HepG2 (cell line): ENCODE measurements around the gene GSPT1. TPM values are rescaled to one million over a fixed set of nuclear protein-coding genes. Genes with fewer than 3 reads are reported as not detected.

Source experiments
- ATF4 ChIP-seq, 2 experiments: fragments of 450-650 bp in 1 of 2; sonication (generic) in 1 of 2; formaldehyde crosslinking; IDR thresholded peaks; 2 replicates each; pipeline versions ENCODE4 v1.5.0 to v1.8.0; 2020 to 2022; ENCODE audit warnings: mild to moderate bottlenecking in 1 of 2, missing genetic modification reagents in 1 of 2
- CBX5 ChIP-seq: sonication (generic); formaldehyde crosslinking; IDR thresholded peaks from 2 replicates; pipeline ENCODE4 v1.4.0; 2020; ENCODE audit warnings: missing genetic modification reagents, borderline replicate concordance
- DNMT1 ChIP-seq: sonication (generic); formaldehyde crosslinking; IDR thresholded peaks from 2 replicates; pipeline ENCODE4 v1.5.1; 2020; ENCODE audit warnings: mild to moderate bottlenecking, missing genetic modification reagents
- EZH2 ChIP-seq: conservative IDR thresholded peaks from 2 replicates; pipeline ENCODE4 v1.6.1; 2012; ENCODE audit warnings: mild to moderate bottlenecking, low read depth, low read length, moderate library complexity
- HNF4A ChIP-seq: sonication (generic); formaldehyde crosslinking; IDR thresholded peaks from 2 replicates; pipeline ENCODE4 v1.4.0; 2020; ENCODE audit warnings: missing genetic modification reagents
- KDM5A ChIP-seq: fragments of 200-600 bp; sonication (generic); IDR thresholded peaks from 2 replicates; pipeline ENCODE4 v1.7.0; 2018; ENCODE audit warnings: antibody characterized with exemption, mild to moderate bottlenecking, low read length, borderline replicate concordance
- KMT2A ChIP-seq: sonication (generic); formaldehyde crosslinking; IDR thresholded peaks from 2 replicates; pipeline ENCODE4 v1.4.0; 2020; ENCODE audit warnings: missing genetic modification reagents
- MATR3 ChIP-seq: sonication (generic); formaldehyde crosslinking; IDR thresholded peaks from 2 replicates; pipeline ENCODE4 v1.4.0; 2020; ENCODE audit warnings: missing genetic modification reagents
- MLXIP ChIP-seq: sonication (generic); formaldehyde crosslinking; IDR thresholded peaks from 2 replicates; pipeline ENCODE4 v1.9.0; 2021; ENCODE audit warnings: missing genetic modification reagents, borderline replicate concordance
- MTF1 ChIP-seq: sonication (generic); formaldehyde crosslinking; IDR thresholded peaks from 2 replicates; pipeline ENCODE4 v1.5.0; 2020; ENCODE audit warnings: missing genetic modification reagents
- NFE2L1 ChIP-seq: sonication (generic); formaldehyde crosslinking; IDR thresholded peaks from 2 replicates; pipeline ENCODE4 v1.4.0; 2020; ENCODE audit warnings: missing genetic modification reagents, mild to moderate bottlenecking, borderline replicate concordance
- PHB2 ChIP-seq: fragments of 450-650 bp; IDR thresholded peaks from 2 replicates; pipeline ENCODE4 v1.6.1; 2018; ENCODE audit not compliant: partially characterized antibody
- SMAD1 ChIP-seq: sonication (generic); formaldehyde crosslinking; IDR thresholded peaks from 2 replicates; pipeline ENCODE4 v1.4.0; 2020; ENCODE audit warnings: missing genetic modification reagents, low read depth, mild to moderate bottlenecking, borderline replicate concordance
- ZBTB21 ChIP-seq: sonication (generic); formaldehyde crosslinking; IDR thresholded peaks from 2 replicates; pipeline ENCODE4 v1.4.0; 2020; ENCODE audit warnings: missing genetic modification reagents
- ZFX ChIP-seq: sonication (generic); formaldehyde crosslinking; IDR thresholded peaks from 2 replicates; pipeline ENCODE4 v1.4.0; 2020; ENCODE audit warnings: mild to moderate bottlenecking, low read depth, missing genetic modification reagents, moderate library complexity
- ZNF232 ChIP-seq: sonication (generic); formaldehyde crosslinking; IDR thresholded peaks from 2 replicates; pipeline ENCODE4 v1.4.0; 2020; ENCODE audit warnings: missing genetic modification reagents, borderline replicate concordance
- ZNF256 ChIP-seq: sonication (generic); formaldehyde crosslinking; conservative IDR thresholded peaks from 2 replicates; pipeline ENCODE4 v1.4.0; 2020; ENCODE audit warnings: missing genetic modification reagents
- ZNF660 ChIP-seq: sonication (generic); formaldehyde crosslinking; IDR thresholded peaks from 2 replicates; pipeline ENCODE4 v1.5.1; 2020; ENCODE audit warnings: mild to moderate bottlenecking, low read depth, missing genetic modification reagents, borderline replicate concordance
- ZNF773 ChIP-seq: sonication (generic); formaldehyde crosslinking; IDR thresholded peaks from 2 replicates; pipeline ENCODE4 v1.4.0; 2020; ENCODE audit warnings: missing genetic modification reagents, borderline replicate concordance
- ZNF788 ChIP-seq: sonication (generic); formaldehyde crosslinking; IDR thresholded peaks from 2 replicates; pipeline ENCODE4 v1.5.0; 2020; ENCODE audit warnings: mild to moderate bottlenecking, missing genetic modification reagents, borderline replicate concordance
- ZNF879 ChIP-seq: sonication (generic); formaldehyde crosslinking; IDR thresholded peaks from 2 replicates; pipeline ENCODE4 v1.8.1; 2023; ENCODE audit warnings: missing genetic modification reagents
- polyA plus RNA-seq, 8 experiments: library from polyadenylated mRNA; depleted of rRNA in 3 of 8; stranded (reverse) in 7 of 8; unstranded in 1 of 8; fragments of >200 nt; fragmentation: Illumina TruSeq in 4 of 8; extraction: Trizol in 4 of 8; gene quantifications; 2 replicates each; pipeline versions ENCODE4 v1.2.1 to v1.2.3, GENCODE V29; 2011 to 2016; ENCODE audit warnings: low read depth in 4 of 8, missing spikeins in 1 of 8, mixed read lengths in 1 of 8; ENCODE audit not compliant: insufficient read depth in 1 of 8
- total RNA-seq, 5 experiments: library from RNA; depleted of rRNA; stranded (reverse); fragments of >200 nt; fragmentation: Illumina TruSeq; extraction: Trizol; gene quantifications; 2 replicates each; pipeline ENCODE4 v1.2.3, GENCODE V29; 2016; ENCODE audit warnings: low read depth in 1 of 5
- TF ChIP-seq, protein P1 (sequence below): IDR thresholded peaks from 2 replicates; pipeline ENCODE4 v1.6.1; 2016; ENCODE audit warnings: missing compliant biosample characterization, missing genetic modification reagents, borderline replicate concordance
- TF ChIP-seq, protein P2 (sequence below): sonication (generic); formaldehyde crosslinking; IDR thresholded peaks from 2 replicates; pipeline ENCODE4 v1.8.1; 2022; ENCODE audit warnings: mild to moderate bottlenecking, missing genetic modification reagents

Gene GSPT1
- total and polyA plus RNA-seq, 2 of the 13 experiments (the other 11 are each of a cell fraction or from before 2014, with no cell fraction given) = 120 to 316 TPM

- TF ChIP-seq ATF4 (CRISPR knock-in tag; IDR thresholded peaks at IDR 0.05) (no peak; a peak in 2 of 4 replicates), KDM5A (peak; percentile 97), DNMT1 (peak; percentile 68; the same call in 1 of the 2 replicates), ZNF256 (CRISPR knock-in tag) (0 out of 2 replicates have a peak, but pooled peaks have one; percentile 73), ZNF773 (CRISPR knock-in tag) (peak; percentile 69; the same call in 1 of the 2 replicates), ZFX (peak; percentile 98), ZBTB21 (0 out of 2 replicates have a peak, but pooled peaks have one; percentile 32), SMAD1 (CRISPR knock-in tag) (peak; percentile 58; the same call in 1 of the 2 replicates), HNF4A (CRISPR knock-in tag) (no peak; the same call in 1 of the 2 replicates), KMT2A (CRISPR knock-in tag) (peak; percentile 99), EZH2 (no peak), PHB2 (no peak), MLXIP (CRISPR knock-in tag) (0 out of 2 replicates have a peak, but pooled peaks have one; percentile 5), NFE2L1 (CRISPR knock-in tag) (peak; percentile 80; the same call in 1 of the 2 replicates), ZNF232 (CRISPR knock-in tag) (peak; percentile 45; the same call in 1 of the 2 replicates), MTF1 (peak; percentile 99), MATR3 (no peak), CBX5 (CRISPR knock-in tag) (peak; percentile 41), ZNF879 (CRISPR knock-in tag) (0 out of 2 replicates have a peak, but pooled peaks have one; percentile 79), ZNF660 (CRISPR knock-in tag) (no peak), ZNF788 (CRISPR knock-in tag) (peak; percentile 59; the same call in 1 of the 2 replicates)
- TF ChIP-seq, protein P1, sequence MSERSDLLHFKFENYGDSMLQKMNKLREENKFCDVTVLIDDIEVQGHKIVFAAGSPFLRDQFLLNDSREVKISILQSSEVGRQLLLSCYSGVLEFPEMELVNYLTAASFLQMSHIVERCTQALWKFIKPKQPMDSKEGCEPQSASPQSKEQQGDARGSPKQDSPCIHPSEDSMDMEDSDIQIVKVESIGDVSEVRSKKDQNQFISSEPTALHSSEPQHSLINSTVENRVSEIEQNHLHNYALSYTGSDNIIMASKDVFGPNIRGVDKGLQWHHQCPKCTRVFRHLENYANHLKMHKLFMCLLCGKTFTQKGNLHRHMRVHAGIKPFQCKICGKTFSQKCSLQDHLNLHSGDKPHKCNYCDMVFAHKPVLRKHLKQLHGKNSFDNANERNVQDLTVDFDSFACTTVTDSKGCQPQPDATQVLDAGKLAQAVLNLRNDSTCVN = peak; percentile 60; the same call in 1 of the 2 replicates
- TF ChIP-seq, protein P2, sequence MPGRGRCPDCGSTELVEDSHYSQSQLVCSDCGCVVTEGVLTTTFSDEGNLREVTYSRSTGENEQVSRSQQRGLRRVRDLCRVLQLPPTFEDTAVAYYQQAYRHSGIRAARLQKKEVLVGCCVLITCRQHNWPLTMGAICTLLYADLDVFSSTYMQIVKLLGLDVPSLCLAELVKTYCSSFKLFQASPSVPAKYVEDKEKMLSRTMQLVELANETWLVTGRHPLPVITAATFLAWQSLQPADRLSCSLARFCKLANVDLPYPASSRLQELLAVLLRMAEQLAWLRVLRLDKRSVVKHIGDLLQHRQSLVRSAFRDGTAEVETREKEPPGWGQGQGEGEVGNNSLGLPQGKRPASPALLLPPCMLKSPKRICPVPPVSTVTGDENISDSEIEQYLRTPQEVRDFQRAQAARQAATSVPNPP = peak; percentile 79
These were observed 64.3 kb downstream of the GSPT1 start, which contains the start of gene RSL1D1 (continued) for GRCh38 chr16:11851294-11852091.
